Kidney (tissue), 14 donors: ENCODE measurements around the gene AGAP2. TPM values are rescaled to one million over a fixed set of nuclear protein-coding genes. Genes with fewer than 3 reads are reported as not detected.
A peak's percentile ranks its signal among the peaks of the same experiment; 100 is the strongest.

ENCODE experiments used
- DNase-seq, 5 donors: peaks; one replicate each; pipeline ENCODE4 v3.0.0-alpha.2; 2013 to 2020
- FAIRE-seq: peaks from 2 replicates; lab custom pipeline; 2012; peaks lifted over from hg19 to GRCh38; lab: Jason Lieb, UNC
- H3K27ac ChIP-seq, 2 donors: one replicate each; pipeline ENCODE4 v1.7.0; 2013; ENCODE audit warnings: low read depth in 2 of 2, low read length in 2 of 2, inconsistent platforms in 1 of 2
- H3K27me3 ChIP-seq: one replicate; pipeline ENCODE4 v1.7.1; 2013; ENCODE audit warnings: low read length, inconsistent platforms; ENCODE audit not compliant: control insufficient read depth, insufficient read depth
- H3K36me3 ChIP-seq, 3 donors: one replicate each; pipeline versions ENCODE4 v1.7.0 to v1.7.1; 2013; ENCODE audit warnings: low read length in 3 of 3, control low read depth in 1 of 3, inconsistent platforms in 1 of 3; ENCODE audit not compliant: insufficient read depth in 3 of 3, control insufficient read depth in 2 of 3
- H3K4me1 ChIP-seq, 3 donors: one replicate each; pipeline versions ENCODE4 v1.7.0 to v1.7.1; 2013; ENCODE audit warnings: low read length in 3 of 3, inconsistent platforms in 1 of 3, low read depth in 1 of 3; ENCODE audit not compliant: control insufficient read depth in 2 of 3, insufficient read depth in 2 of 3
- H3K4me3 ChIP-seq, 3 donors: one replicate each; pipeline versions ENCODE4 v1.7.0 to v1.8.1; 2013; ENCODE audit warnings: low read length in 3 of 3, control low read depth in 1 of 3, inconsistent platforms in 1 of 3
- H3K9ac ChIP-seq, 3 donors: one replicate each; pipeline versions ENCODE4 v1.7.0 to v1.7.1; 2013; ENCODE audit warnings: low read length in 3 of 3, control low read depth in 1 of 3, inconsistent platforms in 1 of 3
- H3K9me3 ChIP-seq, 3 donors: one replicate each; pipeline versions ENCODE4 v1.7.0 to v1.7.1; 2013; ENCODE audit warnings: low read length in 3 of 3, control low read depth in 1 of 3, inconsistent platforms in 1 of 3; ENCODE audit not compliant: control insufficient read depth in 2 of 3, insufficient read depth in 1 of 3
- CTCF ChIP-seq: IDR thresholded peaks from 3 replicates; pipeline ENCODE4 v1.5.1; 2012; ENCODE audit warnings: mild to moderate bottlenecking, moderate library complexity, borderline replicate concordance; ENCODE audit not compliant: insufficient read depth; ENCODE audit errors: extremely low read depth
- intact Hi-C: fragments of 100-400 bp; cut with DNase I; formaldehyde crosslinking; loops from one replicate; pipeline ENCODE4 v1.11.1; 2022
- polyA plus RNA-seq: library from polyadenylated mRNA; stranded (reverse); fragments of 350-450 nt; fragmentation: Illumina TruSeq; extraction: RNeasy Lipid Tissue Mini Kit (QIAGEN cat#74804); gene quantifications from one replicate; pipeline ENCODE4 v1.2.3, GENCODE V29; 2014; ENCODE audit warnings: low read depth, low replicate concordance; ENCODE audit not compliant: insufficient read depth
- total RNA-seq: library from RNA; stranded (reverse); fragmentation: NEBNext Ultra II Directional; extraction: Animal tissue kit (Norgen Biotek cat#: 25700); gene quantifications from one replicate; pipeline ENCODE4 v1.2.1, GENCODE V29; 2021
- donor health status: control.
- donor health status: control.
- donor health status: control.
- donor health status: control.
- donor health status: control.
- donor health status: DM: yes; HTN: yes; CAD: no.
- donor health status: Normal renal cell carcinoma (clear cell type).

AGAP2 gene
- total and polyA plus RNA-seq, 2 donors from 2014 or later = 0.13 to 3.7 TPM

GRCh38 chr12:57769594-57769993 is 31.1 kb upstream of the AGAP2 start:
- DNase-seq (no peak), FAIRE-seq (no peak)
- Histone ChIP-seq H3K4me3 (no peak overlapping the region), H3K9ac (no peak overlapping the region), H3K27ac (no peak overlapping the region), H3K36me3 (no peaks in the 10 kb centered on the region), H3K4me1 (peaks cover 0 to 27% (median 12%) of the 10 kb centered on the region in 3 donors), H3K27me3 (peaks cover 19% of the 10 kb centered on the region), H3K9me3 (no peaks in the 10 kb centered on the region)
- intact Hi-C loops = no loop called here
- no peak for TF ChIP-seq CTCF

- no peak for FAIRE-seq
Observed at GRCh38 chr12:57767876-57768275, 29.3 kb upstream of the AGAP2 start.

GRCh38 chr12:57767305-57767698 is 28.8 kb upstream of the AGAP2 start:
- peaks cover 30% of the 10 kb centered on the region for H3K27me3 ChIP-seq
- intact Hi-C loops = no loop called here
- peak overlapping the region in 1 of 3 donors; percentile 20 for H3K4me3 ChIP-seq
- no peak for FAIRE-seq
- TF ChIP-seq CTCF = no peak
- peaks cover 0 to 30% (median 17%) of the 10 kb centered on the region in 3 donors for H3K4me1 ChIP-seq
- peaks cover 0 to 5% (median 0%) of the 10 kb centered on the region in 3 donors for H3K36me3 ChIP-seq
- H3K9ac ChIP-seq = no peak overlapping the region
- DNase-seq = no peak
- H3K27ac ChIP-seq = no peak overlapping the region
- no peaks in the 10 kb centered on the region for H3K9me3 ChIP-seq

More at GRCh38 chr12:57767876-57768275, 29.3 kb upstream of the AGAP2 start:
- Histone ChIP-seq H3K9ac (no peak overlapping the region), H3K27me3 (peaks cover 30% of the 10 kb centered on the region), H3K36me3 (no peaks in the 10 kb centered on the region), H3K9me3 (no peaks in the 10 kb centered on the region), H3K4me3 (no peak overlapping the region), H3K27ac (no peak overlapping the region), H3K4me1 (peaks cover 0 to 30% (median 17%) of the 10 kb centered on the region in 3 donors)
- DNase-seq = no peak
- intact Hi-C loops = no loop called here
- no peak for TF ChIP-seq CTCF
